SK-N-DZ (cell line): Measurements from ENCODE around the gene GTF2H1. TPM values are rescaled to one million over a fixed set of nuclear protein-coding genes. Genes with fewer than 3 reads are reported as not detected.

Source experiments
- DNase-seq: peaks from one replicate; pipeline ENCODE4 v3.0.0-alpha.2; 2015; ENCODE audit warnings: low spot score
- polyA plus RNA-seq, 2 experiments: library from polyadenylated mRNA; depleted of rRNA; stranded (reverse); fragments of >200 nt; gene quantifications; 2 replicates each; pipeline ENCODE4 v1.2.3, GENCODE V29; 2014

The GTF2H1 gene
- polyA plus RNA-seq (2014; cell fraction: cytosol; rRNA removed): 41.6 and 51.7 TPM in 2 replicates
- 48.6 and 69.7 TPM in 2 replicates for polyA plus RNA-seq (2014; cell fraction: nucleus; rRNA removed)

- peak; percentile 99 for DNase-seq
Measured at GRCh38 chr11:18321969-18322711, at the start of gene GTF2H1, which contains the start of gene HPS5. GTF2H1 (plus strand) TSS chr11:18322567; CDS start chr11:18333075, 10,508 bp downstream. HPS5 (minus strand) TSS chr11:18322140; CDS start chr11:18317858, 4,282 bp downstream.

DNA sequence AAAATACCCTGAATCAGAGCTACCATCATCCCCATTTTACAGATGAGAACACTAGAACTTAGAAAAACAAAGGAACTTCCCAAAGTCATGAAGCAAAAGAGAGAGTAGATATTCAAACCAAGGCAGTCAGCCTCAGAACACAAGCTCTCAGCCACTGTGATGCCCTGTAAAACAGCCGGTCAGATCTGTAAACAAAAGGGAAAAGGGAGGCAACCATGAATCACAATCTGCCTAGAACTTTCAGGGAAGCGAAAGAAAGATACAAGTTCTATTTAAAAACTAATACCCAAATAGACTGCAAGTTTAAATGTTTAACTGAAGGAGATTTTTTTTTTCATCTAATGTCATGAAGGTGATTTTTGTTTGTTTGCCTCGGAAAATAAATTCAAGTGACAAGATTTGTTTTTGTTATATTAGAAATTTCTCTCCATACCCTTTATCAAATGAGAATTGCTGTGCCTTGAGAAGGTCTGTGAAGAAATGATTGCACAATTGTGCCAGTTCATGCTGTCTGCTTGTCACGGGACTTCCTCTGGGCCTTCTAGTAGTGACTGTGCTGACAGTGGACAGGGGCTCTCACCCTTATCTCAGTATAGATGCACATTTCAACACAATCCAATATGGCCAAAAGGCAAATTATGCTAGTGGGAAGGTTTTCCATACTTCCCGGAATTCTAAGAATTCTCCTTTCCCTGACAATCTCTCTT, 44.6 kb upstream of the GTF2H1 start:
- no peak for DNase-seq

- no peak for DNase-seq
Measured at GRCh38 chr11:18280438-18281045, 41.8 kb upstream of the GTF2H1 start.

DNA sequence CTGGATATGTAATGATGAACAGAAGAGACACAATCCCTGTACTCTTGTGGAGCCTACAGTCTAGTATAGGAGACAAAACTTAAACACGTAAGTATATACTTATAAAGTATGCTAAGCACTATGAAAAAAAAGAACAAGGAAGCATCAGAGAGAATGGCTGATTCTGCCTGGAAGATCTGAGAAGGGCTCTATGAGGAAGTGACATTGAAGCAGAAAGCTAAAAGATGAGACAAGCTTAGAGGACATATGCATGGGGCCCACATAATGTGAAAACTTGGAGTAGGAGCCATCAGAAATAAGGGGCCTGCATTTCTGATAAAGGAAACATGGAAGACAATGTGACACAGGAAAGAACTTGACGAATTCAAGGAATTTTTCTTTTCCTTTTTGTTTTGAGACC, 39.7 kb upstream of the GTF2H1 start:
- DNase-seq: no peak

DNA sequence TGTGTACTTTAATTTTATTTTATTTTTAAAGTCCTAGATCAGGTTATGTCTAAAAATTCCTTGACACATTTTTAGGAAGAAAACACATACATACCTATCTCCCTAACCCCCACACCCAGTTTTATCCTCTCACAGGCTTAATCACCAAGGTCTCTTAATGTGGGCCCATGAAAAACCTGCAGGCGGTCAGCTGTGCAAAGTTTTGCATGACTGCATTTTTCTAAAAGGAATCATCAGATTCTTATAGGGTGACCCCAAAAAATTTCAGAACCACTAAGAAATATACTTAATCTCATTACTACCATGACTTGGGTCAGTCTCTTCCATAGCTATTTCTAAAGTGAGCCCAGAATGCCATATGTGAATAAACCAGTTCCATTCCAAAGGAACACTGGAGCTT, 36.5 kb upstream of the GTF2H1 start:
- DNase-seq: no peak

DNA sequence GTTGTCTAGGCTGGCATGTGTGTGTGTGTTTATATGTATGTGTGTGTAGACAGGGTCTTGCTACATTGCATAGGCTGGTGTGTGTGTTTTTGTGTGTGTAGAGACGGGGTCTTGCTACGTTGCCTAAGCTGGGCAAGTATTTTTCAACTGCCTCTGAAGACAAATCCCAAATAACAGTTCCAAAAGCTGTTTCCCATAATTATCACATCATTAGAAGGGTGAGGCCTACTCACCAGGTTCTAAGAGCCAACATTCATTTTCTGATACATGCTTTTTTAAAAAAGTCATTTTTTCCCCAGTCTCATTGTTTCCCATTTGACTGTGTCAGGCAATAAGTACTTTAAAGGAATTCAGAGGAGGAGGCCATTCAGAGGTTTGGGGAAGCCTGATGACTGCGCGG, 33.5 kb upstream of the GTF2H1 start:
- no peak for DNase-seq

- DNase-seq: no peak
Measured at GRCh38 chr11:18294862-18295261, 27.5 kb upstream of the GTF2H1 start.

- no peak for DNase-seq
Measured at GRCh38 chr11:18295316-18295715, 27.1 kb upstream of the GTF2H1 start.

DNA sequence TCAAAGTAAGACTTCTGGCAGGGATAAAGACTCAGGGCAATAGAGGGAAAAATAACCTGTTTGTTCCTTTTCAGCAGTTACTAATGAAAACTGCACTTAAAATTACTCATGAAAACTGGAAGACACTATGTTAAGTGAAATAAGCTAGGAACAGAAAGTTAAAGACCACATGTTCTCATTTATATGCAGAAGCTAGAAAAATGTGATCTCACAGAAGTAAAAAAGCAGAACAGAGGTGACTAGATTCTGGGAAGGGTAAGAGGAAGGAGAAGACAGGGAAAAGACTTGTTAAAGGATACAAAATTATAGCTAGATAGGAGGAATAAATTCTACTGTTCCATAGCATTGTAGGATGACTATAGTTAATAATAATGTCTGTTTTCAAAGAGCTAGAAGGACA, 22.6 kb upstream of the GTF2H1 start:
- no peak for DNase-seq

- DNase-seq: no peak
Measured at GRCh38 chr11:18304745-18305144, 17.6 kb upstream of the GTF2H1 start.

DNA sequence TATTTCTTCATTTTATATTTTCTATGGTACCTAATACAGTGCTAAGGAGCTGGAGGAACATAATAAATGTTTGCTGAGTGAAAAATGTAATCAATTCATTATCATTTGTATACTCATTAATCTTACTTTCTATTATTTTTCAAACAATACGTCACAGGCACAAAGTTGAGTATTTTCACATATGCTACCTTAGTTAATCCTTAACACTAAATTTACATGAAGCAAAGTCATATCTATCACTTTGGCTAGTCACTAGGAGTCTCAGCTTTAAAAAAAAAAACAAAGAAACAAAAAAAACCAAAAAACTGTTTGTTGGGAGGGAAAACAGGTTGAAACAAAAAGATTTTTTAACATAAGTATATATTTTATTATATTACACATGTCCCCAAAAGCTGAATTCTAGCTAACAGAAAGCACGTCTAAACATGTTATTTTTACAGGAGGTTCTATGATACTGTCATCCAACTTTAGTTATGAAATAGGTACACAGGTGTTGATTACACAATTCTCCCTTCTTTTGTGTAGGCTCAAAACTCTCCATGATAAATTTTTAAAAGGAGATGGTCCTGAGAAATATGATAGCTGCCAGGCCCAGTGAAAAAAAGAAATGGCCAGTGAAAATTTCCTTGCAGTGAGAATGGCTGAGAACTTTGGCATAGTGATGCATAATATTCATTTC, 14.8 kb upstream of the GTF2H1 start:
- DNase-seq: no peak

GRCh38 chr11:18308242-18308641, 14.1 kb upstream of the GTF2H1 start:
- DNase-seq: no peak

DNA sequence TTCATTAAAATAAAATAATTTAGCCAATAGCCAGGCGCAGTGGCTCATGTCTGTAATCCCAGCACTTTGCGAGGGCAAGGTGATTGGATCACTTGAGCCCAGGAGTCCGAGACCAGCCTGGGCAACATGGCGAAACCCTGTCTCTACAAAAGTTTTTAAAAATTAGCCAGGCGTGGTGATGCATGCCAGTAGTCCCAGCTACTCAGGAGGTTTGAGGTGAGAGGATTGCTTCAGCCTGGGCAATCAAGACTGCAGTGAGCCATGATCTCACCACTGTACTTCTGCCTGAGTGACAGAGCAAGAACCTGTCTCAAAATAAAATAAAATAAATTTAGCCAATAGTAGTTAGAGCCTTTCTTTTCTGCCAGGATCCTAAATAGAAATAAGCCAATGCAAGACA, 12.7 kb upstream of the GTF2H1 start:
- no peak for DNase-seq

GRCh38 chr11:18310800-18311340, 11.5 kb upstream of the GTF2H1 start:
- no peak for DNase-seq

- no peak for DNase-seq
Measured at GRCh38 chr11:18312012-18312411, 10.4 kb upstream of the GTF2H1 start.

DNA sequence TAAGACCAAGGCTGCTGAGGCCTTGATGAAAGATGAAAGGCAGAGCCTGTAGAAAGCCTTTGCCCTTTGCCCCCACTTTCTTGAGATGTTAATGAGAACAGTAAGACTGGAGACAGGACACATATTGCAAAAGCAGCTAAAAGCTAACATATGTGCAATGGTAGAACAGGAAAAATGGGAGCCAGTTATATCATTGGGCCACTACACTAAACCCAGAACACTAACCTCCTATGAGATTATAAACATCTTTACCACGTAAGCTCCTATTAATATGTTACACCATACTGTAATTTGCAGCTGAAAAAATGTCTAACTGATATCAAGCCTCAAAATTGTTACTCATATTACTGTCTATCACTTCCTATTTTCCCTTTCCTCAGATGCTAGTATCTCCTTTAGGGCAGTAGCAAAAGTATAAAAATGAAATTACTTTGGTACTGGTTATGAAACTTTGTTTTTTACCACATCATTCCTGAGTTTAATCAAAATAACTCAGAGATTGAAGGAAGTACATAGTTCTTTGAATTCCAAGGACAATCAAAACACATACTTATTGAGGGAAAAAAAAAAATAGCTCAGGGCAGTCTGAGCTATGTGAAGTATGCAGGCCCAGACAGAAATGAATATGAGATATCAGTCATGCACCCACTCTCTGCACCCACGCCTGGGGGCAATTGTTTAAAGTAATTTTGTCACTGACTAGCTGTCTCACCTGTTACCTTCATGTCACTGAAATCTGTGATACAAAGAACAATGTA, 9.5 kb upstream of the GTF2H1 start:
- DNase-seq: no peak

DNA sequence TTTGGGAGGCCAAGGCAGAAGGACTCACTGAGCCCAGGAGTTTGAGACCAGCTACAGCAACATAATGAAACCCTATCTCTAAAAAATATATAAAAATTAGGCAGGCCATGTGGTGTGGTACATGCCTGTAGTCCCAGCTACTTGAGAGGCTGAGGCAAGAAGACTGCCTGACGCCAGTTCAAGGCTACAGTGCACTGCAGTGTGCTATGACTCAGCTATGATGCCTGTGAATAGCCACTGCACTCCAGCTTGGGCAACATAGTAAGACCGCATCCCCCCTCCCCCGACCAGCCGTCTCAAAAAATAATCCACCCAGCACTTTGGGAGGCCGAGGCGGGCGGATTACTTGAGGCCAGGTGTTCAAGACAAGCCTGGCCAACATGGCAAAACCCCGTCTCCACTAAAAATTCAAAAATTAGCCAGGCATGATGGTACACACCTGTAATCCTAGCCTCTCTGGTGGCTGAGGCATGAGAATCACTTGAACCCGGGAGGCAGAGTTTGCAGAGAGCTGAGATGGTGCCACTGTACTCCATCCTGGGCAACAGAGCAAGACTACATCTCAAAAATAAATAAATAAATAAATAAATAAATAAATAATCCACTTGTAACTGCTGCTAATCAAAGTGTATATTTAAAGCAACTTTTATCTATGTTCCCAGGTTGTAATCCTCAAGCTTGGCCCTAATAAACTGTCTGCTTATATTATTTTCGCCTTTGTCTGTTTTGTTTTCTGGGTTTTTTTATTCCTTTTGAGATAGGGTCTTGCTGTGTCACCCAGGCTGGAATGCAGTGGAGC, 8.2 kb upstream of the GTF2H1 start:
- DNase-seq: no peak

GRCh38 chr11:18314784-18315523, 7.4 kb upstream of the GTF2H1 start:
- no peak for DNase-seq

DNA sequence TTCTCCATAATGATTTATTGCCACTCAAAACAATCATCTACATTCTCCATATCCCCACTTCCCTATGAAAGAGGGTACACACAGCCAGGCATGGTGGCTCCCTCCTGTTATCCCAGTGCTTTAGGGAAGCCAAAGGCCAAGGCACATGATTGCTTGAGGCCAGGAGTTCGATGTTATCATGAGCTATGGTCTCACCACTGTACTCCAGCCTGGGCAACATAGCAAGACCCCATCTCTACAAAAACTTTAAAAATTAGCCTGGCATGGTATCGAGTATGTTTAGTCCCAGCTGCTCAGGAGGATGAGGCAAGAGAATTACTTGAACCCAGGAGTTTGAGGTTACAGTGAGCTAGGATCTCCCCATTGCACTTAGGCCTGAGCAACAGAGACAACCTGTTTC, 6.5 kb upstream of the GTF2H1 start:
- no peak for DNase-seq
